Measurements from ENCODE around the gene FOXO1. TPM values are rescaled to one million over a fixed set of nuclear protein-coding genes. Genes with fewer than 3 reads are reported as not detected.

Gene FOXO1
- total RNA-seq, 1 donor from 2014 or later, result 8.9 TPM

- no peaks in the 10 kb centered on the region for H3K9me3 Mint-ChIP-seq
- H3K4me3 Mint-ChIP-seq, result no peak overlapping the region
- no peaks in the 10 kb centered on the region for H3K27me3 Mint-ChIP-seq (ENCODE audit: low read depth)
Measured at GRCh38 chr13:40688781-40689180, 22.3 kb upstream of the FOXO1 start.

GRCh38 chr13:40682449-40683240 is 16.2 kb upstream of the FOXO1 start:
- no peaks in the 10 kb centered on the region for H3K9me3 Mint-ChIP-seq
- no peaks in the 10 kb centered on the region for H3K36me3 Mint-ChIP-seq (ENCODE audit: low read depth)
- no peaks in the 10 kb centered on the region for H3K27me3 Mint-ChIP-seq (ENCODE audit: low read depth)
- H3K4me1 Mint-ChIP-seq, result peaks cover 9% of the 10 kb centered on the region
- no peak for DNase-seq (ENCODE audit: low read depth, low spot score)
- no peak overlapping the region for H3K4me3 Mint-ChIP-seq
- H3K27ac Mint-ChIP-seq (ENCODE audit: unreplicated experiment), result no peak overlapping the region
- peak; percentile 86 for TF ChIP-seq CTCF (conservative IDR thresholded peaks at IDR 0.05)

More at GRCh38 chr13:40688781-40689180, 22.3 kb upstream of the FOXO1 start:
- H3K4me1 Mint-ChIP-seq, result no peaks in the 10 kb centered on the region
- no peak overlapping the region for H3K27ac Mint-ChIP-seq (ENCODE audit: unreplicated experiment)
- no peaks in the 10 kb centered on the region for H3K36me3 Mint-ChIP-seq (ENCODE audit: low read depth)
- DNase-seq (ENCODE audit: low read depth, low spot score), result no peak
- no peak for TF ChIP-seq CTCF (conservative IDR thresholded peaks at IDR 0.05)

GRCh38 chr13:40681341-40682146 is 15.1 kb upstream of the FOXO1 start:
- no peak for DNase-seq (ENCODE audit: low read depth, low spot score)
- no peak overlapping the region for H3K27ac Mint-ChIP-seq (ENCODE audit: unreplicated experiment)
- no peaks in the 10 kb centered on the region for H3K9me3 Mint-ChIP-seq
- H3K27me3 Mint-ChIP-seq (ENCODE audit: low read depth), result no peaks in the 10 kb centered on the region
- H3K36me3 Mint-ChIP-seq (ENCODE audit: low read depth), result no peaks in the 10 kb centered on the region
- no peak overlapping the region for H3K4me3 Mint-ChIP-seq
- H3K4me1 Mint-ChIP-seq, result peaks cover 9% of the 10 kb centered on the region
- TF ChIP-seq CTCF (conservative IDR thresholded peaks at IDR 0.05), result no peak

- Mint-ChIP-seq H3K27me3 (ENCODE audit: low read depth) (no peaks in the 10 kb centered on the region), H3K4me3 (no peak overlapping the region), H3K27ac (ENCODE audit: unreplicated experiment) (no peak overlapping the region), H3K9me3 (no peaks in the 10 kb centered on the region), H3K4me1 (peaks cover 9% of the 10 kb centered on the region), H3K36me3 (ENCODE audit: low read depth) (no peaks in the 10 kb centered on the region)
- no peak for TF ChIP-seq CTCF (conservative IDR thresholded peaks at IDR 0.05)
- DNase-seq (ENCODE audit: low read depth, low spot score), result no peak
Measured at GRCh38 chr13:40680659-40681323, 14.3 kb upstream of the FOXO1 start.

GRCh38 chr13:40679480-40679985 is 13.1 kb upstream of the FOXO1 start:
- TF ChIP-seq CTCF (conservative IDR thresholded peaks at IDR 0.05), result no peak

More at GRCh38 chr13:40679480-40679985, 13.1 kb upstream of the FOXO1 start:
- Mint-ChIP-seq H3K27me3 (ENCODE audit: low read depth) (no peaks in the 10 kb centered on the region), H3K4me1 (peaks cover 9% of the 10 kb centered on the region), H3K27ac (ENCODE audit: unreplicated experiment) (no peak overlapping the region), H3K36me3 (ENCODE audit: low read depth) (no peaks in the 10 kb centered on the region), H3K9me3 (no peaks in the 10 kb centered on the region), H3K4me3 (no peak overlapping the region)
- no peak for DNase-seq (ENCODE audit: low read depth, low spot score)

All from neural crest cell (in vitro differentiated cells).